WERI-Rb-1 (cell line): ENCODE measurements around the gene ADGRA1.

Experiments
- DNase-seq: peaks from one replicate; pipeline ENCODE4 v3.0.0-alpha.2; 2020
- H3K27ac ChIP-seq: fragments of 250-450 bp; sonication (Bioruptor Pico); 2 replicates; pipeline ENCODE4 v1.5.1; 2020; ENCODE audit warnings: mild to moderate bottlenecking, moderate library complexity
- H3K27me3 ChIP-seq: fragments of 250-450 bp; sonication (Bioruptor Pico); 2 replicates; pipeline ENCODE4 v1.5.1; 2021; ENCODE audit warnings: mild to moderate bottlenecking, low read depth, moderate library complexity; ENCODE audit not compliant: insufficient read depth, severe bottlenecking
- H3K36me3 ChIP-seq: fragments of 250-450 bp; sonication (Bioruptor Pico); 2 replicates; pipeline ENCODE4 v1.5.1; 2020; ENCODE audit warnings: mild to moderate bottlenecking, moderate library complexity
- H3K4me3 ChIP-seq: 2 replicates; pipeline ENCODE4 v1.5.1; 2011; ENCODE audit warnings: low read depth, mild to moderate bottlenecking, control low read depth, low read length
- H3K9me3 ChIP-seq: fragments of 250-450 bp; sonication (Bioruptor Pico); 2 replicates; pipeline ENCODE4 v1.5.1; 2021; ENCODE audit warnings: mild to moderate bottlenecking, moderate library complexity; ENCODE audit not compliant: severe bottlenecking
- CTCF ChIP-seq: IDR thresholded peaks from 2 replicates; pipeline ENCODE4 v1.5.1; 2011; ENCODE audit warnings: low read depth, mild to moderate bottlenecking, control low read depth, inconsistent platforms, low read length

The ADGRA1 gene

GRCh38 chr10:133180965-133181639, 93.4 kb downstream of the ADGRA1 start:
- DNase-seq, result no peak
- H3K27me3 ChIP-seq, result no peaks in the 10 kb centered on the region
- H3K27ac ChIP-seq, result no peak overlapping the region
- H3K36me3 ChIP-seq, result no peaks in the 10 kb centered on the region
- H3K9me3 ChIP-seq, result peaks cover 2% of the 10 kb centered on the region
- no peak for TF ChIP-seq CTCF
- H3K4me3 ChIP-seq, result no peak overlapping the region
